ENCODE results near the gene TBC1D14. TPM values are rescaled to one million over a fixed set of nuclear protein-coding genes. Genes with fewer than 3 reads are reported as not detected.

Gene TBC1D14
- total and polyA plus RNA-seq, 2 of the 8 experiments (the other 6 are each of a cell fraction or from before 2014, with no cell fraction given), result 45.6 to 48.2 TPM

DNA sequence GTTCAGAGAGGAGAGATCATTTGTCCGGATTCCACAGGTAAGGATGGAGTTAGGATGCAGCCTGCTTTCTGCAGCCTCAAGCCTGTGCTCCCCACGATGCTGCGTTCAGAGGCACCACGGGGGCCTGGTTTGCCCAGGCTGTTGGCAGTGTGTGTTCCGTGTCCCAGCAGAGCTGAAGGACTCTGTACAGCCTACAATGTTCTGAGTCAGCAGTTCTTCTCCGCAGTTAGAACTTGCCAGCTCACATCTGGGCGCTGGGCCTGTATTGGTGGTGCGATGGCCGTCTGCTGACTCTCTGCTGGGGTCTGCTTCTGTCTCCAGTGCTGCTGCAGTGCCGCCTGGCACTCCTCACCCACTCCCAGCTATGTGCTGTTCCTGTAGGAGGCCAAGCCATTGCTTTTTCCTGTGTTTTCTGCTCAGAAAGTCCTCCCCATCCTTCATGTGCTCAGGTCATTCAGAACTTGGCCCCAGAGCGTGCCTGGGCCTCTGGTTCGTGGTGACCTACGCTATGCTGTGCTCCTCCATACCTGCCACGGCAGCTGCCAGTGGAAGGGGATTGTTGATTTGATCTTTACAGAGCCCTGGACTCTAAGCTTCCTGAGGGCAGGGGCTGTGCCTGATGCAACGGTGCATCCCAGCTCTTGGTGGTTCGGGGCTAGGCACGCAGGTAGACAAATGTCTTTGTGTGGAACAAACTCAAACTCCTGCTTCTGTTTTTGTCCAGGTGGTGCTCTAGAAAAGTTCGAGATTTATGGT is 91.0 kb downstream of the TBC1D14 start (continued):
- no peak for TF ChIP-seq GABPA (IDR thresholded peaks at IDR 0.05; ENCODE audit: borderline replicate concordance, insufficient read depth, low read length)
